Neural progenitor cell (in vitro differentiated cells): ENCODE data around the gene STK38.

ENCODE experiments used
- CTCF ChIP-seq: fragments of 200-600 bp; sonication (generic); IDR thresholded peaks from 2 replicates; pipeline ENCODE4 v1.5.1; 2017; ENCODE audit warnings: antibody characterized with exemption, mild to moderate bottlenecking
- EZH2 ChIP-seq: fragments of 200-600 bp; sonication (generic); IDR thresholded peaks from 2 replicates; pipeline ENCODE4 v1.6.1; 2017; ENCODE audit warnings: antibody characterized with exemption, mild to moderate bottlenecking, moderate library complexity
- EZH2phosphoT487 ChIP-seq: fragments of 200-600 bp; sonication (generic); IDR thresholded peaks from 2 replicates; pipeline ENCODE4 v1.6.1; 2017; ENCODE audit warnings: antibody characterized with exemption

GRCh38 chr6:36523936-36524499 is 23.3 kb downstream of the STK38 start:
- no peak for TF ChIP-seq CTCF
- TF ChIP-seq EZH2phosphoT487 = no peak
- TF ChIP-seq EZH2 = no peak
